A204.1 (cell line): Measurements from ENCODE around the gene SLC12A2.

ENCODE experiments used
- FAIRE-seq: peaks from 2 replicates; lab custom pipeline; 2012; peaks lifted over from hg19 to GRCh38; lab: Jason Lieb, UNC

The SLC12A2 gene

DNA sequence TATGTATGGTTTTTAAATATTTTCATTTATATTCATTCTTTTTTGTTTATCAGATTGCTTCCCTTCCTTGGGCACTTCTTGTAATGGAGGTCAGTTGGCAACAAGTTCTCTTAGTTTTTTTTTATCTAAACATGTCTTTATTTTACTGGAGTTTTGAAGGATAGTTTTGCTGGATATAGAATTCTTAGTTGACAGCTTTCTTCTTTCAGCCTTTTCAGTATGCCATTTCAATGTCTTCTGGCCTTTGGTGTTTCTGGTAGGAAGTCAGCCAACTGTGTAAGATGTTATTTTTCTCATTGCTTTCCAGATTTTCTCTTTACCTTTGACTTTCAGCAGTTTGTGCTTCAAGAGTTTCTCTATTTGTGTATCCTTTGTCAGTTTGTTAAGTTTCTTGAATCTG is 14.2 kb downstream of the SLC12A2 start:
- FAIRE-seq, result no peak

- FAIRE-seq, result no peak
Measured at GRCh38 chr5:128099944-128100343, 16.4 kb downstream of the SLC12A2 start.

DNA sequence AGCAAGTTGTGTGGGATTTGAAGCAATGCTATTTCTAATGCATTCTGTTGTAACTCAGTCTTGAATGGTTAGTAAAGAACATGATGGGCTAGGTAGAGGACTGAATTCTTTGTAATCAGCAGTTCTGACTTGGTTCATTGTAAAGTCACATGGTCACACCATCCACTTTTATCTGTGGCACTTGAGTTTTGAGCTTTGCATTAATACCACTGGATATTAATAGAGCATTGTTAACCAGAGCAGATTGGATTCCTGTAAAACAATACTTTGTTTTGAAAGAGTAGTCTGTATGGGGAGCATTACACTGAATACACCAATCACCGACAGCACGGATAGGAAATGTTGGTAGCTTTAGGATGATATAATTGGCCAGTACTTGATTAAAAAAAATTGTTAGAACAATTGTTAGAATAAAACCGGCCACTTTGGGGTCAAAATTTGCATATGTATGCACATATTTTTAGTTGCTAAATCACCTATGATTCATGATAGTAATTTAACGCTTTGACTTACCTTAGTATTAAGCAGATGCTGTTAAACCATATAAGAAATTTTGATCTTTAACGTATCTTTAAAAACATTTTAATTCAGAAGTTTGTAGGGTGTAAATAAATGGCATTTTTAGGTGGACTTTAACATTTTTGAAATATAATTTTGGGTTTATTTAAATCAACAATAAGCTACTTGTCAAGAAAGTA is 17.4 kb downstream of the SLC12A2 start:
- peak; percentile 43 for FAIRE-seq

DNA sequence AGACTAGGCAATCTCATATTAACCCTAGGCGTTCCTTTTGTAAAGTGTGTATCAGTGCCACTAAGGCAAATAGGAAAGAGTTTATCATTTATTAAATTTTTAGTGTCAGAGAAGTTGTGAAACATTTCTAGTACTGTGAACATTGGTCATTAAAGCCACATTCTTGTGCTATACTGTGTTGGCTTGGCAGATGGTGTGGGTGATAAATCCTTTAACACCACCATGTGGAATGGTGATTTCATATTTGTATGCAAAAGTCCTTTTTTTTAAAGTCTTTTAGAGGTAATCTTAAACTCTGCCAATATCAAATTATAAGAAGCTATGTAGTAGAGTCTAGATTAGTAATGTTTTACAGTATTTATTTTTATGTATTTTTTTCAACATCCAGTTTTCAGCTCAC is 18.1 kb downstream of the SLC12A2 start:
- peak; percentile 40 for FAIRE-seq

GRCh38 chr5:128105203-128105602 is 21.6 kb downstream of the SLC12A2 start:
- FAIRE-seq, result no peak

DNA sequence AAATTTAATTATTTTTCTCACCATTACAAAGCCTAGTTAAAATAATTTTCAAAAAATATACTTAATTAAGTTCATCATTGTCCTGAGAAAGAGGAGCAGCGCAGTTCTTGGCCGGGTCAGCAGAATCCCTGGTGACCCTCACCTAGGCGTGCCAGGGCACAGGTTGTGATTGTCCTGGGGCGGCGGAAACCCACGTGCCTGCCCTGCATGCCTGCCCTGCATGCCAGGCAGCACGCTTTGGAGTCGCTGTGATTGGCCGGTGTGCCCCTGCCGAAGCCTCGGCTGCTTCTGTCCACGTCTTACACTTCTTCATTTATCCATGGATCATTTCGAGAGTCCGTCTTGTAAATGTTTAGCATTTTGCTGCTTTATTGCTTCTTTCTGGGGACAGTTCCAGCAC is 25.6 kb downstream of the SLC12A2 start:
- no peak for FAIRE-seq

- FAIRE-seq, result no peak
Measured at GRCh38 chr5:128109766-128110165, 26.2 kb downstream of the SLC12A2 start.

DNA sequence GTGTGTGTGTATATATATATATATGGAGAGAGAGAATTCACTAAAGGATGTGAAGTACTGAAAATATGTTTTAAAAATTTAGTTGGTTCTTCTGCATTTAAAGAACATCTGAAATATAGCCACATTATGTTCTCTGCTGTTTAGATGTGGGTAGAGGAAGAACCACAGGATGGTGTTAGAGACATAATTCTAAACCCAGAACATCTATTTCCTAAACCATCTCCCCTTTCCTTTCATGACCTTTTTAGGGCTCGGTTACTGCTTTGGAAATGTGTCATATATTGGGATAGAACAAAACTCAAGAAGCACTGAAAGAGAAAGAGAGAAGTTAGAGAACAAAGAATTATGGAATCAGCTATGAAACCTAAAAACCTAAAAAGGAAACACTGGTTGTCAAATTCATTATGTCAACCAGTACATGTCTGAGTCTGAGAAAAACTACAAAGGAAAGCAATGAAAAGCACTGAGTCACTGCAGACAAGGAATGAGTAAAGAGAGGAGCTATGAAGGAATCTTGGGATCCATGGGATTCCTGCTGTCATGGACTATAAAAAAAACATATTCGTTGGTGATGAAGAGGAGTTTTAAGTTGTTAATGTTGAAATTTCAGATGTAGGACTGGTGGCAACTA is 28.4 kb downstream of the SLC12A2 start:
- no peak for FAIRE-seq

- no peak for FAIRE-seq
Measured at GRCh38 chr5:128116445-128116844, 32.9 kb downstream of the SLC12A2 start.

GRCh38 chr5:128118214-128118613 is 34.6 kb downstream of the SLC12A2 start:
- no peak for FAIRE-seq

DNA sequence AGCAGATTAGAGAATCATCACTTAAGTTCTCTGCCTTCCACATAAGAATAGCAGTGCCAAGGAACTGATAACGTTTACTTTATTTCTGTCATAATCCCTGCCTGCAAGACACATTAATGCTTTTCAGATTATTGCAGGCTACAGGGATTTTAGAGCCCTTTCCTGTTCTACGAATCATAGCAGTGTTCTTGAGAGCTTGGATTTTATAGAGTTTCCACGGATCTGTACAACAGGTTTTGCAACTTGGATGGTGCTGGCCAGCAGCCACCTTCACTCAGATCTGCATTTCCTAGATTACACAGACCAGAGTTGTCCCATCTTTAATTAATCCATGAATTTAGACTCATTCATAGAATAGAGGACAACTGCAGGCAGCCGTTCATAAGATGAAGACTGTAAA is 38.1 kb downstream of the SLC12A2 start:
- FAIRE-seq, result no peak

- FAIRE-seq, result no peak
Measured at GRCh38 chr5:128123936-128124335, 40.4 kb downstream of the SLC12A2 start.

GRCh38 chr5:128126241-128126640 is 42.7 kb downstream of the SLC12A2 start:
- FAIRE-seq, result no peak

GRCh38 chr5:128132499-128132898 is 48.9 kb downstream of the SLC12A2 start:
- FAIRE-seq, result peak; percentile 65

DNA sequence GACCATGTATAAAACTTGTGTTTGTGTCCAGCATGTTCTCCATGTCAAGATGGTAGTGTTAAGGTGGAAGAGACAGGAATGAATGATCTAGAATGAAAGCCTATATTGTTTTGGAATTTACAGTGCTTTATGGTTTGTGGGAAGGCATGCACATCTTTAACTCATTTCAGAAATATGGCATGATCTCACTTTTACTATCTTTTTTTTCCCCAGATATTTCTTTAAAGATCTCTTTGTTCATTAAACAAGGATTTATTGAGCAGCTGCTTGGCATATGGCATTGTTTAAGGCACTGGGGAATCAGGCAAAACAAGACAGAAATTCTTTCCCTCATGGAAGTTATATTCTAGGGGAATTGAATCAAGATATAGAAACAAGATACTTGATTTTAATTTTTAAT is 51.7 kb downstream of the SLC12A2 start:
- no peak for FAIRE-seq

DNA sequence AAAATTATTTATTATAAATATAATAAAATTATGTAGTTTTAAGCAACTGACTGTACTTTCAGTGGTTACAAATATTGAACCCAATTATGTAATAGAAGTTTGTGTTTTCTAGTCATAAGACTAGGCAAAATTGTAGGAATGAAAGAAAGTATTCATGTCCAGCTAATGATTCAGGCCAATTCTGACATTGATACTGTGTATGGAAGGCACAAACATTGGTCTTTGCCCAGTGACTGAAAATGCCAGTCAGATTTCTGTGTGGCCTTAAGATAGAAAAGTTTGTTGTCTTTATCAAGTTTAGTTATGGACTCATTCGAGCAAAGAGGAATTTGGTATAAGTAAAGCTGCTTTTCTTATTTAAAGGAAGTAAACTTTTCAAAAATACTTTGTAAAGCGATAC is 60.3 kb downstream of the SLC12A2 start:
- no peak for FAIRE-seq

DNA sequence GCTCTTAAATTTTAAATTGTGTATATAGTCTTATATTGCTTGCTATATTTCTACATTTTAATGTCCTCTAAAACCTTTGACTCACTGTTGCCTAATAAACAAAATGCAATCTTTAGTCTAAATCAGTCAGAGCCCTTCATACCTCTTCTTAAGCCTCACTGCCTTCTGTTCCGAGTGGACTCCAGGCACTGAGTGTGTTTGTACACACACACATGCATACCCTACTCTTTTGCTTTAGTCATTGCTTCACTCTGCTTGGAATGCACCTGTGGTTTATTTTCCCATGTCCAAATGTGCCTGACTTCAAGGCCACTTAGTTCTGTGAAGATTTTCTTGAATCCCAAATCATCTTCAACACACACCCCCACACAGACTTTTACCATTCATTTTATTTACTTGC is 60.9 kb downstream of the SLC12A2 start:
- no peak for FAIRE-seq

- no peak for FAIRE-seq
Measured at GRCh38 chr5:128146671-128147070, 63.1 kb downstream of the SLC12A2 start.

GRCh38 chr5:128154943-128155342 is 71.4 kb downstream of the SLC12A2 start:
- no peak for FAIRE-seq

DNA sequence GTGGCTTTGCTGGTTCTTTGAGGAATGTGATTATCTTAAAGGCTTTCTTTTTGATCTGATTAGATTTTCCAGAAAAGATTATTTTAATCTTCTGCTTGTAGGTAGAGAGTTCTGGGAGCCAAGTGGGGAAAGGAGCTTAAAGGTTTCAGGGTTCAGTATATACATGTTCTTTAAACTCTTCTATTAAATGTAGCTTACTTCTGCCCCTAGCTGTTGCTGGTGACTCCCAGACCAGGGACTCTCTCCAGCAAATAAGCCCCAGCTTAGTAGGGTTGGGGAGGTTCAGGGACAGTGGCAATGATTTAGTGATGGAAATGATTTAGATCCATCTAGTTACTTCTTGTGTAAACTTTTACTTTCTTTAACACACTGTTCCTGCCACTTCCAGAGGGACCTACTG is 72.2 kb downstream of the SLC12A2 start:
- FAIRE-seq, result no peak

DNA sequence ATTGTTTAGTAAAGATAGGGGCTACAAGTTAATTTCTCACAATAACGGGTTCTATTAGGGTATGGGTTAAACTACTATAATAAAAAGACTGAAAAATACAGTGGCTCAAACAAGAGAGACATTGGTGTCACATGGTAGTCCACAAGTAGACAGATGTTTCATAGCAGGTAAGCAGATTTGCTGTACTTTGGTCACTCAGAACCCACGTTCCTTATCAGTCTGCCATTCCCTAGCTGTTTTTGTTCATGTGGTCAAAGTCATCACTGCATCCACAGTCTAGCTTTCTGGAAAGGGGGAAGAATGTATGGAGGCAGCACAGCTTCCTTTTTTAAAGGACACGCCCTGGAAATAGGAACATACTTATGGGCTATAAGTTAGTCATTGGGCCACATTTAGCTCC is 73.0 kb downstream of the SLC12A2 start:
- no peak for FAIRE-seq

- FAIRE-seq, result no peak
Measured at GRCh38 chr5:128158342-128158741, 74.8 kb downstream of the SLC12A2 start.

DNA sequence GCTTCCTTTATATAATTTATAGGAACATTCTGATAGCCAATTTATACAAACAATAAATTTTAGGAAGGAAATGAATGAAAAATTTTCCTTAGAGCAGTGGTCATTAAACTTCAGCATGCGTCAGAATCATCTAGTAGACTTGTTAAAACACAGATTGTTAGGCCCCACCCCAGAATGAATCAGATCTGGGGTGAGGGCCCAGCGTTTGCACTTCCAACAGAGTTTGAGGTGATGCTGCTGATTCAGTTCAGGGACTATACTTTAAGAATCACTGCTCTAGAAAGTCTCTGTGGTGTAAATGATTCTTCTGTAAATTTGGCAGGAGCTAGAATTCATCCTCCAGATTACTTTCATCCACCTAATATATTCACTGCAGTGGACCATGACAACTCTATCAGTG is 80.4 kb downstream of the SLC12A2 start:
- no peak for FAIRE-seq

GRCh38 chr5:128169401-128170017 is 85.9 kb downstream of the SLC12A2 start:
- no peak for FAIRE-seq
